Sigmoid colon (tissue), 4 donors: ENCODE data around the gene PCBP3.
"Not testable (repeated sequence)": the region's sequence is repeated elsewhere in the genome, so short reads cannot be mapped to it uniquely, and the experiment has no call there.

Source experiments
- POLR2A ChIP-seq, 2 donors: fragments of 450-650 bp; IDR thresholded peaks; one replicate each; pipeline ENCODE4 v1.6.1; 2016; ENCODE audit warnings: antibody characterized with exemption in 2 of 2, mild to moderate bottlenecking in 2 of 2, moderate library complexity in 2 of 2
- POLR2AphosphoS5 ChIP-seq, 4 donors: sonication (generic); formaldehyde crosslinking; IDR thresholded peaks; one replicate each; pipeline ENCODE4 v1.6.1; 2017; ENCODE audit warnings: antibody characterized with exemption in 4 of 4
- TF ChIP-seq, protein P1 (sequence below), 4 experiments: fragments of 450-650 bp in 3 of 4; fragments of 200-600 bp in 1 of 4; IDR thresholded peaks; one replicate each; pipeline ENCODE4 v1.5.1; 2016 to 2019; ENCODE audit warnings: antibody characterized with exemption in 4 of 4, mild to moderate bottlenecking in 3 of 4, moderate library complexity in 2 of 4

DNA sequence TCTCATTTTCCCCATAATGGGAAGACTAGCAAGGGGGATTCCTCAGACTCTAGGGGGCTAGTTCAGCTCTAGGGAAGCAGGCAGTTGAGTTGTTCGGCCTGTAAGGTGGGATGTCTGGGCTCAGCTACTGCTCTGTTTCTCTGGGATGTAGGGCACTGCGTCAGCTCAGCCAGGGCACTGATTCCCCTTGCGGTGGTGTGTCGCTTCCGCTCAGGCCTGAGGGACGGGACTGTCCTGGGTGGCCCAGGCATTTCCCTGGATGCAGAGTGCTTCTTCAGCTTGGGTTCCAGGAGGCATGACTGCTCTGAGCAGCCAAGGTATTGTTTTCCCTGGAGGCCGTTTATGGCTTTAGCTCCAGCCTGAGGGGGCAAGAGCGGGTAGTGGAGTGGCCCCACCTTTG is 38.8 kb upstream of the PCBP3 start:
- TF ChIP-seq, protein P1, sequence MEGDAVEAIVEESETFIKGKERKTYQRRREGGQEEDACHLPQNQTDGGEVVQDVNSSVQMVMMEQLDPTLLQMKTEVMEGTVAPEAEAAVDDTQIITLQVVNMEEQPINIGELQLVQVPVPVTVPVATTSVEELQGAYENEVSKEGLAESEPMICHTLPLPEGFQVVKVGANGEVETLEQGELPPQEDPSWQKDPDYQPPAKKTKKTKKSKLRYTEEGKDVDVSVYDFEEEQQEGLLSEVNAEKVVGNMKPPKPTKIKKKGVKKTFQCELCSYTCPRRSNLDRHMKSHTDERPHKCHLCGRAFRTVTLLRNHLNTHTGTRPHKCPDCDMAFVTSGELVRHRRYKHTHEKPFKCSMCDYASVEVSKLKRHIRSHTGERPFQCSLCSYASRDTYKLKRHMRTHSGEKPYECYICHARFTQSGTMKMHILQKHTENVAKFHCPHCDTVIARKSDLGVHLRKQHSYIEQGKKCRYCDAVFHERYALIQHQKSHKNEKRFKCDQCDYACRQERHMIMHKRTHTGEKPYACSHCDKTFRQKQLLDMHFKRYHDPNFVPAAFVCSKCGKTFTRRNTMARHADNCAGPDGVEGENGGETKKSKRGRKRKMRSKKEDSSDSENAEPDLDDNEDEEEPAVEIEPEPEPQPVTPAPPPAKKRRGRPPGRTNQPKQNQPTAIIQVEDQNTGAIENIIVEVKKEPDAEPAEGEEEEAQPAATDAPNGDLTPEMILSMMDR (IDR thresholded peaks at IDR 0.05): not testable (repeated sequence)
- TF ChIP-seq POLR2AphosphoS5, POLR2A (IDR thresholded peaks at IDR 0.05): not testable (repeated sequence)
